Caco-2 (cell line): ENCODE measurements around the gene KIF5B. TPM values are rescaled to one million over a fixed set of nuclear protein-coding genes. Genes with fewer than 3 reads are reported as not detected.

Source experiments
- BruUV-seq: library from RNA; stranded (reverse); fragments of 400-500 nt; replicated peaks from 2 replicates; lab custom pipeline; 2021; lab: Mats Ljungman, UMichigan
- CTCF ChIA-PET: fragments of 300-600 bp; sonication (Branson Sonifier 250); formaldehyde crosslinking; loops from one replicate; lab custom pipeline; 2022; ENCODE audit warnings: antibody characterized with exemption; lab: Charles Lee
- POLR2A ChIA-PET: fragments of 300-600 bp; sonication (Branson Sonifier 250); formaldehyde crosslinking; loops from one replicate; lab custom pipeline; 2022; ENCODE audit warnings: antibody characterized with exemption; lab: Charles Lee
- DNase-seq, 2 experiments: peaks; one replicate each; pipeline versions ENCODE4 v3.0.0 to v3.0.0-alpha.2; 2020 to 2022
- H3K27me3 ChIP-seq: replicated peaks from 2 replicates; pipeline ENCODE4 v1.6.0; 2011; ENCODE audit warnings: low read length; ENCODE audit not compliant: control insufficient read depth, insufficient read depth
- H3K36me3 ChIP-seq: 2 replicates; pipeline ENCODE4 v1.5.1; 2011; ENCODE audit warnings: low read length; ENCODE audit not compliant: control insufficient read depth, insufficient read depth
- H3K4me1 ChIP-seq: fragments of 250-450 bp; sonication (Bioruptor Pico); 2 replicates; pipeline ENCODE4 v1.5.1; 2020; ENCODE audit warnings: mild to moderate bottlenecking
- H3K4me3 ChIP-seq: 2 replicates; pipeline ENCODE4 v1.5.1; 2011; ENCODE audit warnings: low read depth, mild to moderate bottlenecking, control low read depth, low read length
- H3K9me3 ChIP-seq: fragments of 250-450 bp; sonication (Bioruptor Pico); 2 replicates; pipeline ENCODE4 v1.5.1; 2020; ENCODE audit warnings: mild to moderate bottlenecking, moderate library complexity
- H3K27ac Mint-ChIP-seq: one replicate; pipeline ENCODE4 v1.8.0; 2022; ENCODE audit warnings: mixed read lengths; ENCODE audit not compliant: unreplicated experiment
- H3K27me3 Mint-ChIP-seq: one replicate; pipeline ENCODE4 v1.8.0; 2022; ENCODE audit warnings: mixed read lengths; ENCODE audit not compliant: insufficient read depth, unreplicated experiment
- H3K36me3 Mint-ChIP-seq: one replicate; pipeline ENCODE4 v1.8.0; 2022; ENCODE audit warnings: mild to moderate bottlenecking, mixed read lengths; ENCODE audit not compliant: insufficient read depth, unreplicated experiment
- H3K4me1 Mint-ChIP-seq: one replicate; pipeline ENCODE4 v1.8.0; 2022; ENCODE audit warnings: low read depth, mixed read lengths; ENCODE audit not compliant: unreplicated experiment
- H3K4me3 Mint-ChIP-seq: one replicate; pipeline ENCODE4 v1.8.0; 2022; ENCODE audit warnings: mild to moderate bottlenecking, moderate library complexity, mixed read lengths; ENCODE audit not compliant: unreplicated experiment
- H3K9me3 Mint-ChIP-seq: one replicate; pipeline ENCODE4 v1.8.0; 2022; ENCODE audit warnings: mixed read lengths; ENCODE audit not compliant: unreplicated experiment
- intact Hi-C: fragments of 100-400 bp; cut with micrococcal nuclease; formaldehyde crosslinking; loops from one replicate; pipeline ENCODE4 v1.10.0; 2022; ENCODE audit not compliant: unreplicated experiment
- total RNA-seq: library from RNA; stranded (reverse); gene quantifications from 2 replicates; pipeline ENCODE4 v1.2.3, GENCODE V29; 2022
- TF ChIP-seq, protein P1 (sequence below), 2 experiments: fragments of 200-600 bp in 1 of 2; IDR thresholded peaks; 1 replicate in 1 of 2; 2 replicates in 1 of 2; pipeline versions ENCODE4 v1.5.1 to v1.8.0; 2011 to 2022; ENCODE audit warnings: antibody characterized with exemption in 1 of 2, control low read depth in 1 of 2, inconsistent platforms in 1 of 2, low read depth in 1 of 2, low read length in 1 of 2, mild to moderate bottlenecking in 1 of 2, moderate library complexity in 1 of 2; ENCODE audit not compliant: insufficient read depth in 1 of 2, severe bottlenecking in 1 of 2, unreplicated experiment in 1 of 2

The KIF5B gene
- total RNA-seq, 1 experiment from 2014 or later: 183 TPM

DNA sequence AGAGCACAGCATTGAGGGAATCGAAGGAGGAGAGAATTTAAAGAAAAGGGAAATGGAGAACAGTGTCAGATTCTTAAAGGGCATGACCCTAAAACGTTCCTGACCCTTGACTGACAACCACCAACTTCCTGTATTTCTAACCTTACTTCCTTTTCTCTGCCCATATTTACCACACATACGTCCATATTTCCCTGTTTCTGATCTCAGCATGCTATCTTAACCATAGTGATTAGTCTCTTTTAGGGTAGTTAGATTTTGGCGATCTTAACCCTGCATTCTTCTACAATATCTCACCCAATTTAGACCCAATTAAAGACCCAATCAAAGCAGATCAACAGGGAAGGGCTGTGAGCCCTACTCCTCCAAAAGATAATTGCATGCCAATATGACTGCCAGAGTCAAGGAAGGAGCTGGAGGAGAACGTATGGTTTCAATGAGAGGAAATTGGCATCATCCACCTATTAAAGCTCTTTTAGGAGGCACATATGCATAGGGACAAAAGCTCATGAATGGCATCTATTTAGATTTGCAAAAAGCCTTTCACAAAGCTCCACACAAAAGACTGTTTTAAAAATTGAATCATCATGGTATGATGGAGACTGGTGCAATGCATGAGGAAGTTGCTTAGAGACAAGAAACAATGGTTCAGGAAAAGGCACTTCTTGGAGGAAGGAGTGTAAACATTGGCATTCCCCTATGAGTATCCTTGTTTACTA lies 78.6 kb downstream of the KIF5B start:
- DNase-seq: no peak
- Histone ChIP-seq H3K4me1 (no peaks in the 10 kb centered on the region), H3K36me3 (no peaks in the 10 kb centered on the region), H3K27me3 (no peaks in the 10 kb centered on the region), H3K4me3 (no peak overlapping the region), H3K9me3 (no peaks in the 10 kb centered on the region)
- no peaks in the 10 kb centered on the region for H3K27me3 Mint-ChIP-seq
- ChIA-PET POLR2A (no interaction called here), CTCF (interaction anchor here (0.8 kb wide), 1 partner anchor 116 kb away, joined by 3 read pairs; no protein-coding TSS in a partner anchor)
- H3K4me1 Mint-ChIP-seq: peaks cover 9% of the 10 kb centered on the region
- intact Hi-C loops: no loop called here
- no peak overlapping the region for H3K4me3 Mint-ChIP-seq
- TF ChIP-seq, protein P1, sequence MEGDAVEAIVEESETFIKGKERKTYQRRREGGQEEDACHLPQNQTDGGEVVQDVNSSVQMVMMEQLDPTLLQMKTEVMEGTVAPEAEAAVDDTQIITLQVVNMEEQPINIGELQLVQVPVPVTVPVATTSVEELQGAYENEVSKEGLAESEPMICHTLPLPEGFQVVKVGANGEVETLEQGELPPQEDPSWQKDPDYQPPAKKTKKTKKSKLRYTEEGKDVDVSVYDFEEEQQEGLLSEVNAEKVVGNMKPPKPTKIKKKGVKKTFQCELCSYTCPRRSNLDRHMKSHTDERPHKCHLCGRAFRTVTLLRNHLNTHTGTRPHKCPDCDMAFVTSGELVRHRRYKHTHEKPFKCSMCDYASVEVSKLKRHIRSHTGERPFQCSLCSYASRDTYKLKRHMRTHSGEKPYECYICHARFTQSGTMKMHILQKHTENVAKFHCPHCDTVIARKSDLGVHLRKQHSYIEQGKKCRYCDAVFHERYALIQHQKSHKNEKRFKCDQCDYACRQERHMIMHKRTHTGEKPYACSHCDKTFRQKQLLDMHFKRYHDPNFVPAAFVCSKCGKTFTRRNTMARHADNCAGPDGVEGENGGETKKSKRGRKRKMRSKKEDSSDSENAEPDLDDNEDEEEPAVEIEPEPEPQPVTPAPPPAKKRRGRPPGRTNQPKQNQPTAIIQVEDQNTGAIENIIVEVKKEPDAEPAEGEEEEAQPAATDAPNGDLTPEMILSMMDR (IDR thresholded peaks at IDR 0.05; ENCODE audit: insufficient read depth in 1 of 2, low read depth in 1 of 2, low read length in 1 of 2, severe bottlenecking in 1 of 2, unreplicated experiment in 1 of 2): no peak
- no peak overlapping the region for H3K27ac Mint-ChIP-seq
- no peaks in the 10 kb centered on the region for H3K36me3 Mint-ChIP-seq
- peaks cover 14% of the 10 kb centered on the region for H3K9me3 Mint-ChIP-seq
- no TSS peak for BruUV-seq

DNA sequence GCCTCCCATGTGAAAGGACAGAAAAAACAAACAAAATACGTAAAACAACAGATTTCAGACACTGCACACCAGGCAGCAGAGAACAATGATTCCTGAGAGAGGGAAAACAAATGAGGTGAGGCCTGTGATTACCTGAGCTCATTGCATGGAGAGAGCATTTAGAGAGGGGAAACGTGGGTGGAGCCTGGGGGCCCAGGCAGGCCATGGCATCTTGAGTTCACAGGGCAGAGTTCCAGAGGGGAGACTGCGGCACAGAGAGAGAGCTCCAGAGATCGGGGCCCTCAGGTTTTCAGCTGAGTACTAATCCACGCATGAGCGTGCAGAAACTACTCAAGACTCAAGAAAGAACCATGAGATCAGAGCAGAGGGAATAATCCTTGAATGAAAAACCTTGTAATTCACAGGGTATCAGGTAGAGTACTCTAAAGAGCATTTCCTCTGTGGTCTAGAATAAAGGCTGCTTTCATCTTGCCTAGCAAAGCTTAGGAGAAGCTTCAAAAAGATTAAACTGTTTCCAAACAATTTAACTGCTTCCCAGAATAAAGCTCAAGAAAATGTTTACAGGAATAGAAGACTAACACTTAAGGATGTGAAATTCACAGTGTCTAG lies 81.0 kb downstream of the KIF5B start:
- POLR2A ChIA-PET: no interaction called here

DNA sequence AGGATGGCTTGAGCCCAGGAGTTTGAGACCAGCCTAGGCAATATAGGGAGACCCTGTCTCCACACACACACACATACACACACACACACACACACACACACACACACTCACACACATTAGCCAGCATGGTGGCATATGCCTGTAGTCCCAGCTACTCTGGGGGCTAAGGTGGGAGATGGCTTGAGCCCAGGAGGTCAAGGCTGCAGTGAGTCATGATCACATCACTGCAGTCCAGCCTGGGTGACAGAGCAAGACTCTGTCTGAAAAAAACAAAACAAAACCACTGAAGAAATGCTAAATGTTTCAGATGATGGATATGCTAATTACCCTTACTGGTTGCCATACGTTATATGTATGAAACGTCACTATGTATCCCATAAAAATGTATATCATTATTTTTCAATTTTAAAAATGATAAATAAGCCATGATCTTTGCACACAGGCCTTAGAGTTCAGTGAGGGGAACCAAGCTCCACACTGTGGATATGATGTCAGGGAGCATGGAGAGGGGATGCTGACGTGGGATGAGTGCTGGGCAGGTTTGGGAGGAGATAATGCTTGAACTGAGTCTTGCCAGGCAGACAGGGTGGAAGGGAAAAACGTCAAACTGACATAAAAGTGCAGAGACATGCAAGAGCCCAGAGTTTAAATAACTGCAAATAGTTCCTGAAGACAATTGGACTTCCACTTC lies 81.6 kb downstream of the KIF5B start:
- H3K9me3 Mint-ChIP-seq: peaks cover 2% of the 10 kb centered on the region
- POLR2A ChIA-PET: no interaction called here
- no peak overlapping the region for H3K27ac Mint-ChIP-seq
- DNase-seq: no peak
- no TSS peak for BruUV-seq
- no peaks in the 10 kb centered on the region for H3K36me3 Mint-ChIP-seq
- no peaks in the 10 kb centered on the region for H3K27me3 Mint-ChIP-seq
- TF ChIP-seq, protein P1 (IDR thresholded peaks at IDR 0.05; ENCODE audit: insufficient read depth in 1 of 2, low read depth in 1 of 2, low read length in 1 of 2, severe bottlenecking in 1 of 2, unreplicated experiment in 1 of 2): no peak
- H3K4me1 Mint-ChIP-seq: peaks cover 9% of the 10 kb centered on the region
- H3K27me3 ChIP-seq: no peaks in the 10 kb centered on the region
- no peak overlapping the region for H3K4me3 Mint-ChIP-seq
- no peak overlapping the region for H3K4me3 ChIP-seq
- no peaks in the 10 kb centered on the region for H3K4me1 ChIP-seq
- no peaks in the 10 kb centered on the region for H3K9me3 ChIP-seq
- intact Hi-C loops: no loop called here
- H3K36me3 ChIP-seq: no peaks in the 10 kb centered on the region
- CTCF ChIA-PET: no interaction called here

More for the DNA sequence above, 81.0 kb downstream of the KIF5B start:
- no peaks in the 10 kb centered on the region for H3K27me3 ChIP-seq
- DNase-seq: no peak
- Mint-ChIP-seq H3K9me3 (peaks cover 9% of the 10 kb centered on the region), H3K27ac (no peak overlapping the region), H3K36me3 (no peaks in the 10 kb centered on the region), H3K4me1 (peaks cover 9% of the 10 kb centered on the region), H3K27me3 (no peaks in the 10 kb centered on the region), H3K4me3 (no peak overlapping the region)
- H3K36me3 ChIP-seq: no peaks in the 10 kb centered on the region
- H3K9me3 ChIP-seq: no peaks in the 10 kb centered on the region
- CTCF ChIA-PET: interaction anchor here (1.2 kb wide), 1 partner anchor 113 kb away, joined by 3 read pairs; no protein-coding TSS in a partner anchor
- no peaks in the 10 kb centered on the region for H3K4me1 ChIP-seq
- intact Hi-C loops: no loop called here
- TF ChIP-seq, protein P1 (IDR thresholded peaks at IDR 0.05; ENCODE audit: insufficient read depth in 1 of 2, low read depth in 1 of 2, low read length in 1 of 2, severe bottlenecking in 1 of 2, unreplicated experiment in 1 of 2): no peak
- no TSS peak for BruUV-seq
- H3K4me3 ChIP-seq: no peak overlapping the region
